ENCODE results near the gene CRHR2.

The CRHR2 gene

GRCh38 chr7:30617359-30617758, 64.9 kb downstream of the CRHR2 start:
- Histone ChIP-seq H3K4me3 (ENCODE audit: low read depth, low read length) (no peak overlapping the region), H3K27me3 (ENCODE audit: insufficient read depth, low read depth, severe bottlenecking) (no peaks in the 10 kb centered on the region), H3K27ac (no peak overlapping the region), H3K9me3 (ENCODE audit: severe bottlenecking) (no peaks in the 10 kb centered on the region), H3K36me3 (peaks cover 88% of the 10 kb centered on the region)
- TF ChIP-seq, protein P1, sequence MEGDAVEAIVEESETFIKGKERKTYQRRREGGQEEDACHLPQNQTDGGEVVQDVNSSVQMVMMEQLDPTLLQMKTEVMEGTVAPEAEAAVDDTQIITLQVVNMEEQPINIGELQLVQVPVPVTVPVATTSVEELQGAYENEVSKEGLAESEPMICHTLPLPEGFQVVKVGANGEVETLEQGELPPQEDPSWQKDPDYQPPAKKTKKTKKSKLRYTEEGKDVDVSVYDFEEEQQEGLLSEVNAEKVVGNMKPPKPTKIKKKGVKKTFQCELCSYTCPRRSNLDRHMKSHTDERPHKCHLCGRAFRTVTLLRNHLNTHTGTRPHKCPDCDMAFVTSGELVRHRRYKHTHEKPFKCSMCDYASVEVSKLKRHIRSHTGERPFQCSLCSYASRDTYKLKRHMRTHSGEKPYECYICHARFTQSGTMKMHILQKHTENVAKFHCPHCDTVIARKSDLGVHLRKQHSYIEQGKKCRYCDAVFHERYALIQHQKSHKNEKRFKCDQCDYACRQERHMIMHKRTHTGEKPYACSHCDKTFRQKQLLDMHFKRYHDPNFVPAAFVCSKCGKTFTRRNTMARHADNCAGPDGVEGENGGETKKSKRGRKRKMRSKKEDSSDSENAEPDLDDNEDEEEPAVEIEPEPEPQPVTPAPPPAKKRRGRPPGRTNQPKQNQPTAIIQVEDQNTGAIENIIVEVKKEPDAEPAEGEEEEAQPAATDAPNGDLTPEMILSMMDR (IDR thresholded peaks at IDR 0.05; ENCODE audit: low read depth, low read length), result no peak
- DNase-seq, result no peak

- Histone ChIP-seq H3K4me3 (ENCODE audit: low read depth, low read length) (no peak overlapping the region), H3K36me3 (peaks cover 88% of the 10 kb centered on the region), H3K27me3 (ENCODE audit: insufficient read depth, low read depth, severe bottlenecking) (no peaks in the 10 kb centered on the region), H3K27ac (no peak overlapping the region), H3K9me3 (ENCODE audit: severe bottlenecking) (no peaks in the 10 kb centered on the region)
- no peak for DNase-seq
- TF ChIP-seq, protein P1 (IDR thresholded peaks at IDR 0.05; ENCODE audit: low read depth, low read length), result no peak
Measured at GRCh38 chr7:30616318-30616717, 65.9 kb downstream of the CRHR2 start.

GRCh38 chr7:30613366-30614325, 68.6 kb downstream of the CRHR2 start:
- TF ChIP-seq, protein P1 (IDR thresholded peaks at IDR 0.05; ENCODE audit: low read depth, low read length), result no peak
- H3K4me3 ChIP-seq (ENCODE audit: low read depth, low read length), result no peak overlapping the region
- peaks cover 92% of the 10 kb centered on the region for H3K36me3 ChIP-seq
- H3K9me3 ChIP-seq (ENCODE audit: severe bottlenecking), result no peaks in the 10 kb centered on the region
- no peak overlapping the region for H3K27ac ChIP-seq
- DNase-seq, result no peak
- H3K27me3 ChIP-seq (ENCODE audit: insufficient read depth, low read depth, severe bottlenecking), result no peaks in the 10 kb centered on the region

GRCh38 chr7:30612658-30613265, 69.5 kb downstream of the CRHR2 start:
- Histone ChIP-seq H3K4me3 (ENCODE audit: low read depth, low read length) (no peak overlapping the region), H3K9me3 (ENCODE audit: severe bottlenecking) (no peaks in the 10 kb centered on the region), H3K36me3 (peaks cover 94% of the 10 kb centered on the region), H3K27ac (no peak overlapping the region), H3K27me3 (ENCODE audit: insufficient read depth, low read depth, severe bottlenecking) (no peaks in the 10 kb centered on the region)
- TF ChIP-seq, protein P1 (IDR thresholded peaks at IDR 0.05; ENCODE audit: low read depth, low read length), result no peak
- no peak for DNase-seq

DNA sequence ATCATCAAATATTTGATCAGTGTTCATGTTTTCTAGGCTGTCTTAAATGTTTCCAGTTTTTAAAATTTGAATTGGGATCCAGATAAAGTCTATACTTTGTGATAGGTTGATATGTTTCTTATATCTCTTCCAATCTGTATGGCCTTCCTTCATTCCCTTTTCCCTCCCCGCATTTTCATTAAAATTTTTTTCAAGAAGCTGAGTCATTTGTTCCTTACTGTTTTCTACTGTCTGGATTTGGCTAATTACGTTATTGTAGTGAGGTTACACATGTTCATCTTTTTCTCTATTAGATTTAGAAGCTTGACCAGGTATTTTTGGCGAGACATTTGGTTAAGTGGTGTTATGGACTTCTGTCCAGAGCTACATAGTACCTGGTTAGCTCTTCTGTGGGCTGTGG, 76.4 kb downstream of the CRHR2 start:
- Histone ChIP-seq H3K9me3 (ENCODE audit: severe bottlenecking) (no peaks in the 10 kb centered on the region), H3K27me3 (ENCODE audit: insufficient read depth, low read depth, severe bottlenecking) (no peaks in the 10 kb centered on the region), H3K4me3 (ENCODE audit: low read depth, low read length) (no peak overlapping the region), H3K36me3 (peaks cover 92% of the 10 kb centered on the region), H3K27ac (no peak overlapping the region)
- DNase-seq, result no peak
- TF ChIP-seq, protein P1 (IDR thresholded peaks at IDR 0.05; ENCODE audit: low read depth, low read length), result no peak

Data from WERI-Rb-1 (cell line).